Globus pallidus (tissue), 1 donor: ENCODE data around the gene DPEP1.

Experiments
- DNase-seq: peaks from one replicate; pipeline ENCODE4 v3.0.0-alpha.2; 2015; ENCODE audit warnings: low spot score

Gene DPEP1

DNA sequence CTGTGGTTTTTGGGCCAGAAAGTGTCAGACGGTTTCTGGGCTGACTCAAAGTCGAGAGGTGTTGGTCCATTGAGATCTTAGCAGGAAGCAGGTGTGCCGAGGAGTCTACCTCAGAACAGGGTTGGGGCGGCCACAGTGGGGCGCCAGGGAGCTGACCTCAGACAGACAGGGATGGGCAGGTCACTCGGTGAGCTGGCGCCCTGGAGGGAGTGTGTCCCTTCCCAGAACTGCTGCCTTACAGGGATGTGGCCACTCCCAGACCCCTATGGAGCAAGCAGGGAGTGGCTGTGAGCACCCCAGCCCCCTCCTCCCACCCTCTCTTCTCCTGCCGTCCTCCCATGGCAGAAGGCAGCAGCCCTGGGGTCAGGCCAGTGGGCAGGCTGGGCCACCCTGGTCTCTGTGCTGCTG lies 14.0 kb upstream of the DPEP1 start:
- no peak for DNase-seq

- no peak for DNase-seq
These were observed 13.5 kb upstream of the DPEP1 start for GRCh38 chr16:89599902-89600301.

GRCh38 chr16:89600427-89600826 lies 13.0 kb upstream of the DPEP1 start:
- no peak for DNase-seq

DNA sequence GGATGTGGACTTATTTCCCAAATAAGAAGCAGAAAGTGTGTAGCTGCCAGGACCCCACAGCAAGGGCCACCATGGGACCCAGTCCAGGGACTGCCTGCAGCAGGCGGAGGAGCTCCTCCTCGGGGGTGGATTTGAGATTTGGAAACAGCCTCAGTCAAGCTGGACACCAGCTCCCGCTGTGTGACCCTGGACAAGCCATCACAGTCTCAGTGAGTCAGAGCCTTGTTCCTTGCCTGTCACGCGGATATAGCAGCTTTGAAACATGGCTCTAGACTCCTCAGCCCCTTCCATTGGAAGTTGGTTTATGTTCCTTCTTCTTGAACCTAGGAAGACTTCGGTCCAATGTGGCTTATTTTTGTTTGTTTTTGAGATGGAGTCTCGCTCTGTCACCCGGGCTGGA lies 12.5 kb upstream of the DPEP1 start:
- DNase-seq, result no peak

DNA sequence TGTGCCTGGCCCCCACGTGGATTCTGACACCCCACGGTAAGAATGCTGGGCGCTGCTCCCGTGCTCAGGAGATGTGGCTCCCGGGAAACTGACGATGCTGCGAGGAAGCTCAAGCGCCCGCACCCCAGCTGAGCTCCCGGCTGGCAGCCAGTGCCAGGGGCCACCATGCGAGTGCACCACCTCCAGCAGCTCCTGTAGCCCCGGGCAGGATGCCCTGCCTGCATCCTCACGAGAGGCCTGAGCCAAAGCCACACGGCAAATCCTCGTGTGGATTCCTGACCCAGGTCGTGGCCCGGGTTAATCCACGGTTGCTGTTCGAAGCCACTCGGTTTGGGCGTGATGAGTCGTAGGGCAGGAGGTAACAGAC lies 11.6 kb upstream of the DPEP1 start:
- no peak for DNase-seq

- no peak for DNase-seq
These were observed 11.0 kb upstream of the DPEP1 start for GRCh38 chr16:89602273-89602951.

- no peak for DNase-seq
These were observed 10.4 kb upstream of the DPEP1 start for GRCh38 chr16:89602952-89603590.

GRCh38 chr16:89604764-89605163 lies 8.7 kb upstream of the DPEP1 start:
- no peak for DNase-seq

GRCh38 chr16:89605186-89605970 lies 8.1 kb upstream of the DPEP1 start:
- no peak for DNase-seq

GRCh38 chr16:89606006-89606405 lies 7.4 kb upstream of the DPEP1 start:
- DNase-seq, result no peak

DNA sequence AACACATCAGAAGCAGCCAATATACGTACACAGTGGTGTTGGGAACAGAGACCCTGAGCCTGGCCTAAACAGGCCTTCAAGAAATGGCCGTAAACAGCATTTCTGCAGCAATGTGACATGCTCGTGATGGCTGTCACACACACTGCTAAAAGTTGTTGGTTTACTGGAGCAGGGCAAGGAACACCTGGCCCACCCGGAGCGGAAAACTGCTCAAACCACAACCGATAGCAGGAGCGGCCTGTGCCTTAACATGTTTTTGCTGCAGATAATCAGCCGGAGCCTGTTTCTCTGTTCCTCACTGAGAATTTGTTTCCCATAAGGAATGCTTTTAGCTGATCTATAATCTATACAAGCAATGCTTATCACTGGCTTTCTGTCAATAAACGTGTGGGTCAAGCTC lies 6.0 kb upstream of the DPEP1 start:
- DNase-seq, result no peak

DNA sequence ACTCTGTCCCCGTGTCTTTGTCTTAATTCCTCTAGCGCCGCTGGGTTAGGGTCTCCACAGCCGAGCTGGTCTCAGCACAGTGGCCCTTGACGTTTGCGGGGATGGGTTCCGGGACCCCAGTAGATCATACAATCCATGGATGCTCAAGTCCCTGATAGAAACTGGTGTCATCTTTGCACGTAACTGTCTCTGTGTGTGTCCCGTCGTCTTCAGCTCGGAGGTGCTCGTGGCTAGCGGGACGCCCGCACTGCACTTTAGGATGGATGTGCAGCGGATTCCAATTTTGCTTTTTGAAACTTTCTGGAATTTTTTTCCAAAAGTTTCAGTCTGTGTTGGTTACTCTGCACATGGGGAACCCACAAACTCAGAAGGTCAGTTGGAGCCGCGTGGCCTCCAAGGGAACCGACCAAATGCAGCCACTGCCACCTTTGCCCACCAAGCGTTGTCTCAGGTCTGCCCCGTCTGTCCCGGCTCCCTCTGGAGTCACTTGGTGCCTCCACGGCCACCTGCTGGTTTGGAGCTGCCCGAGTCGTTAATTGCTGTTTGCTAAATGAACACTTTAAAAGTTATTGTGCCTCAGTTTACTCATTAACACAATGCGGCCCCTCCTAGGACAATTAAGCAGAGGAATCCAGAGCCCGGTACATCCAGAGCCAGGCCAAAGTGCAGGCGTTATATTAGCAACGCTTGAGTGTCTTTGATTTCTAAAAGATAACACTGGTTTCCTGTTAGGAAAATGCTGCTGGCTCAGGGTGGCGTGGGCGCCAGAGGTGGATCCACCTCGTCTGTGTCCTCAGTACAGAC lies 5.3 kb upstream of the DPEP1 start:
- no peak for DNase-seq

DNA sequence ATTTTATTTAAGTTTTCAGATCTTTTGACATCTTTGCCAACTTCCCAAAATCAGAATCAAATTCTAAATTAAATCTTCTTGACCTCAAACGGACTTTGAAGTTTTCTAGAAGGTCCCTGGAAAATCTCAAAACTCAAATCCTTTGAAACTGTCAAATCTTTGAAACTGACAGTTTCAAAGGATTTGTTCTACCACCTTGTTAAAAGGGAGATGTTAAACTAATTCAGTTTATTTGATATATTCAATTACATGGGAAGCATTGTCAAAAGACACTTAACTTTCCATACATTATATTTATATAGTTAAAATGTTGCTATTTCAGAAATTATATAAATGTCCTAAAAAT lies 3.4 kb upstream of the DPEP1 start:
- DNase-seq, result no peak

DNA sequence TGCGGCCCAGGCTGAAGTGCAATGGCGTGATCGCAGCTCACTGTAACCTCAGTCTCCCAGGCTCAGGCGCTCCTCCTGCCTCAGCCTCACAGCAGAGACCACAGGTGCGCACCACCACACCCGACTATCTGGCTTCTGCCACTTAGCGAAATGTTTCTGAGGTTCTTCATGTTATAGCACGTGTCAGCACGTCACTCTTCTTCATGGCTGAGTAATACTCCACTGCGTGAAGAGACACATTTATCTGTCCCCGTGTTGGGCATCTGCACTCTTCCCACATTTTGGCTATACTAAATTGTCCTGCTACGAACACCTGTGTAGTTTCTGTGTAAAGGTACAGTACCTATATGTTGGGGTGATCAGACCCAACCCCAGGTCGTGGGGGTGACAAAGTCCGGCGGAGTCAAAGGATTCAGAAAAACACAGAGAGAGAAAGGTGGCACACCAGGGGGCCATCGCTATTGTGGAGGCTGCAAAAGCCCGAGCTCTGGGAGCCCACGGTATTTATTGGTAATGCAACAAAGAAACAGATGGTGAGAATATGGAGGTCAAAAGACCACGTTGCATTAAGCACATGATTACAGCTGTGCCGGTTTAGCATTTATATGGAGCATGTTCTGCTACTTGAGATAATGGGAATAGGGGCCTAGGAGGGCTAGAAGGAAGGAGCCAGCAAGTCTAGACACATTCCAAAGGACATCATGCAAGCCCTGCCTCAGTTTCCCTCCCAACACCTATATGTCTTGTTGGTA lies 851 bp upstream of the DPEP1 start:
- DNase-seq, result no peak

GRCh38 chr16:89613954-89614459 lies 565 bp downstream of the DPEP1 start:
- no peak for DNase-seq

- no peak for DNase-seq
These were observed 1.7 kb downstream of the DPEP1 start for GRCh38 chr16:89615176-89615575.

DNA sequence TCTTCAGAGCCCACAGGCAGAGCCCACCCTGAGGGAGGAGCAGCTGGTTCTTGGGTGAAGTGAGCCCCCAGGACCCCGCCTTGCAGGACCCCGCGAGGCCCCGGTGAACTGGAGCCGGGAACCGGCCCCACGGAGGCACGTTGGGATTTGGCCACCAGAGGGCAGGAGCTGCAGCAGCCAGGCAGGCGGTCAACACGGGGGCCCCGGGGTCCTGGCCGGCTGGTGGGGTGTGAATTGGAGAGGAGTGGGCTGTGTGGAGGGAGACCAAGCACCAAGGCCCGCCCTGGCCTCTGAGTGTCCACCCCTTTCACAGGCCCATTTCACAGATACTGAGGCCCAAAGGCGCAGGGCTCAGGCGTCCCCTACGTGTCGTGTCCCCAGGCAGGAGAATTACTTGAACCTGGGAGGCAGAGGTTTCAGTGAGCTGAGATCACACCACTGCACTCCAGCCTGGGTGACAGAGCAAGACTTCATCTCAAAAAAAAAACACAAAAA lies 2.2 kb downstream of the DPEP1 start:
- DNase-seq, result no peak

GRCh38 chr16:89616623-89617022 lies 3.2 kb downstream of the DPEP1 start:
- DNase-seq, result no peak

DNA sequence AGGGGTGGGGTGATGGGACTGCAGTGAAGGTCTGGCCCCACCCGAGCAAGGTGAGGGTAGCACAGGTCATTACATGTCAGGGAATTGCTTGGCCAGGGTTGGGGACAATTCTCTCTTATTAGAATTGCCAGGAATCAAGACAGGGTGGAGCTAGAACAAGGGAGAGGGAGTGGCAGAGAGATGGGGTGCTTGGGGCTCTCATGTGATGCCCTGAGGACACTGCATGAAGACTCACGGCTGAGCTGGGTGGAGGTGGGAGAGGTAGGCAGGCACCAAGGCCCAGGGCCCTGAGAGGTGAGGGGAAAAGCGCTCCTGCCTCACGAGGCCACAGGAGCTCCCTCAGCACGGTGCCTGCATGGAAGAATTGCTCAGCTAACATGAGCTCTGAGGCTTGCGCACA lies 3.6 kb downstream of the DPEP1 start:
- no peak for DNase-seq

- DNase-seq, result no peak
These were observed 4.9 kb downstream of the DPEP1 start for GRCh38 chr16:89618109-89618998.
